Fibroblast of peridontal ligament (primary cell): Measurements from ENCODE around the gene GCLC.

Source experiments
- DNase-seq: peaks from one replicate; pipeline ENCODE4 v3.0.0-alpha.2; 2010; ENCODE audit errors: extremely low read depth

GCLC gene

GRCh38 chr6:53447865-53448264, 97.0 kb downstream of the GCLC start:
- no peak for DNase-seq
